ENCODE results near the gene LINGO3.
"Not testable (repeated sequence)": the region's sequence is repeated elsewhere in the genome, so short reads cannot be mapped to it uniquely, and the experiment has no call there.

Gene LINGO3

GRCh38 chr19:2302319-2303210 is 5.4 kb downstream of the LINGO3 start:
- DNase-seq, result no peak

- DNase-seq, result no peak
Measured at GRCh38 chr19:2300533-2300932, 7.4 kb downstream of the LINGO3 start.

- DNase-seq, result no peak
Measured at GRCh38 chr19:2296141-2296540, 11.8 kb downstream of the LINGO3 start.

GRCh38 chr19:2294687-2295335 is 13.1 kb downstream of the LINGO3 start:
- no peak for DNase-seq

- no peak for DNase-seq
Measured at GRCh38 chr19:2291185-2291751, 16.7 kb downstream of the LINGO3 start.

GRCh38 chr19:2290441-2291184 is 17.3 kb downstream of the LINGO3 start:
- no peak for DNase-seq

- no peak for DNase-seq
Measured at GRCh38 chr19:2289714-2290435, 18.1 kb downstream of the LINGO3 start.

GRCh38 chr19:2288818-2289713 is 18.9 kb downstream of the LINGO3 start:
- no peak for DNase-seq

GRCh38 chr19:2288338-2288817 is 19.6 kb downstream of the LINGO3 start:
- DNase-seq, result no peak

- no peak for DNase-seq
Measured at GRCh38 chr19:2287585-2288337, 20.2 kb downstream of the LINGO3 start.

- no peak for DNase-seq
Measured at GRCh38 chr19:2286402-2287140, 21.4 kb downstream of the LINGO3 start.

GRCh38 chr19:2283835-2284507 is 24.0 kb downstream of the LINGO3 start:
- no peak for DNase-seq

GRCh38 chr19:2282862-2283237 is 25.1 kb downstream of the LINGO3 start:
- DNase-seq, result no peak

- no peak for DNase-seq
Measured at GRCh38 chr19:2282062-2282861, 25.7 kb downstream of the LINGO3 start, which contains the start of gene PEAK3. PEAK3 (minus strand) TSS chr19:2282175; CDS start chr19:2280931, 1,244 bp downstream.

- DNase-seq, result not testable (repeated sequence)
Measured at GRCh38 chr19:2281265-2282061, 26.5 kb downstream of the LINGO3 start.

GRCh38 chr19:2280633-2281264 is 27.2 kb downstream of the LINGO3 start:
- no peak for DNase-seq

All from 8988T (cell line).